ENCODE measurements around the gene TP53RK.
"Not testable (repeated sequence)": the region's sequence is repeated elsewhere in the genome, so short reads cannot be mapped to it uniquely, and the experiment has no call there.

The TP53RK gene

GRCh38 chr20:46682063-46682821, 7.0 kb downstream of the TP53RK start:
- no peak for DNase-seq

GRCh38 chr20:46681032-46681854, 8.0 kb downstream of the TP53RK start:
- peak; percentile 66 for DNase-seq

GRCh38 chr20:46680684-46681031, 8.6 kb downstream of the TP53RK start:
- DNase-seq, result no peak

- no peak for DNase-seq
These were observed 10.7 kb downstream of the TP53RK start for GRCh38 chr20:46678516-46678915.

GRCh38 chr20:46677608-46678007, 11.6 kb downstream of the TP53RK start:
- no peak for DNase-seq

GRCh38 chr20:46676649-46677316, 12.5 kb downstream of the TP53RK start:
- DNase-seq, result not testable (repeated sequence)

GRCh38 chr20:46674253-46675083, 14.8 kb downstream of the TP53RK start:
- no peak for DNase-seq

- DNase-seq, result no peak
These were observed 15.6 kb downstream of the TP53RK start for GRCh38 chr20:46673394-46674252.

- DNase-seq, result no peak
These were observed 16.6 kb downstream of the TP53RK start for GRCh38 chr20:46672543-46673148.

GRCh38 chr20:46671866-46672542, 17.2 kb downstream of the TP53RK start:
- DNase-seq, result no peak

- DNase-seq, result no peak
These were observed 18.4 kb downstream of the TP53RK start for GRCh38 chr20:46670585-46671584.

- DNase-seq, result no peak
These were observed 19.0 kb downstream of the TP53RK start for GRCh38 chr20:46670228-46670584.

- no peak for DNase-seq
These were observed 22.3 kb downstream of the TP53RK start for GRCh38 chr20:46666818-46667515.

- no peak for DNase-seq
These were observed 22.9 kb downstream of the TP53RK start for GRCh38 chr20:46666306-46666705.

GRCh38 chr20:46665602-46666001, 23.6 kb downstream of the TP53RK start:
- DNase-seq, result no peak

- no peak for DNase-seq
These were observed 25.7 kb downstream of the TP53RK start for GRCh38 chr20:46663531-46663930.

GRCh38 chr20:46661659-46662058, 27.6 kb downstream of the TP53RK start:
- DNase-seq, result no peak

- DNase-seq, result no peak
These were observed 28.8 kb downstream of the TP53RK start for GRCh38 chr20:46660487-46660886.

- DNase-seq, result no peak
These were observed 31.6 kb downstream of the TP53RK start for GRCh38 chr20:46657618-46658017.
